ENCODE results near the gene CDC37.
"Not testable (repeated sequence)": the region's sequence is repeated elsewhere in the genome, so short reads cannot be mapped to it uniquely, and the experiment has no call there.

CDC37 gene

GRCh38 chr19:10399340-10399739, 4.0 kb downstream of the CDC37 start:
- not testable (repeated sequence) for DNase-seq (ENCODE audit: low spot score); H4K8ac ChIP-seq (ENCODE audit: low read depth, low read length); H2BK5ac ChIP-seq (ENCODE audit: low read length); H2AFZ ChIP-seq (ENCODE audit: low read length); H2AK5ac ChIP-seq (ENCODE audit: low read depth, low read length); H3K23ac ChIP-seq (ENCODE audit: low read depth, low read length, poor library complexity); H2BK12ac ChIP-seq (ENCODE audit: low read length); H3K4me2 ChIP-seq (ENCODE audit: insufficient read depth, low read length, poor library complexity, severe bottlenecking); H3K4me1 ChIP-seq (ENCODE audit: control insufficient read depth in 2 of 2, insufficient read depth in 1 of 2, low read depth in 1 of 2, low read length in 2 of 2); H2BK120ac ChIP-seq (ENCODE audit: low read depth, low read length); H3K4me3 ChIP-seq (ENCODE audit: low read length in 2 of 2); H3K4ac ChIP-seq (ENCODE audit: low read length); H3K27me3 ChIP-seq (ENCODE audit: control insufficient read depth in 3 of 3, insufficient read depth in 3 of 3, low read depth in 1 of 3, low read length in 3 of 3); H2BK15ac ChIP-seq (ENCODE audit: low read length); H3K27ac ChIP-seq (replicated peaks; ENCODE audit: low read length); H3K18ac ChIP-seq (ENCODE audit: low read length); H4K91ac ChIP-seq (ENCODE audit: low read depth, low read length, poor library complexity); H3K9me3 ChIP-seq (replicated peaks in 1 of 2; ENCODE audit: control insufficient read depth in 2 of 2, insufficient read depth in 1 of 2, low read depth in 1 of 2, low read length in 2 of 2); H3K9ac ChIP-seq (ENCODE audit: low read depth, low read length, poor library complexity); H3K14ac ChIP-seq (ENCODE audit: low read length)
- H3K36me3 ChIP-seq (replicated peaks in 1 of 2; ENCODE audit: control insufficient read depth in 2 of 2, insufficient read depth in 2 of 2, low read length in 2 of 2), result peaks cover 12 to 62% of the 10 kb centered on the region in 2 donors
- no CpG with 5 or more reads among the region's 8 CpGs for WGBS, 2 donors (ENCODE audit: extremely low coverage in 2 of 2, insufficient read length in 2 of 2, insufficient replicate concordance in 1 of 2)
- H3K79me1 ChIP-seq (ENCODE audit: low read depth, low read length), result peaks cover 26% of the 10 kb centered on the region

- Histone ChIP-seq H3K27ac (replicated peaks; ENCODE audit: low read length) (no peak overlapping the region), H3K27me3 (ENCODE audit: control insufficient read depth in 3 of 3, insufficient read depth in 3 of 3, low read depth in 1 of 3, low read length in 3 of 3) (no peaks in the 10 kb centered on the region), H3K79me1 (ENCODE audit: low read depth, low read length) (peaks cover 26% of the 10 kb centered on the region), H2BK120ac (ENCODE audit: low read depth, low read length) (no peak overlapping the region), H3K4me3 (ENCODE audit: low read length in 2 of 2) (no peak overlapping the region), H4K91ac (ENCODE audit: low read depth, low read length, poor library complexity) (no peak overlapping the region), H3K36me3 (replicated peaks in 1 of 2; ENCODE audit: control insufficient read depth in 2 of 2, insufficient read depth in 2 of 2, low read length in 2 of 2) (peaks cover 15 to 66% of the 10 kb centered on the region in 2 donors), H3K18ac (ENCODE audit: low read length) (no peak overlapping the region), H3K4me1 (ENCODE audit: control insufficient read depth in 2 of 2, insufficient read depth in 1 of 2, low read depth in 1 of 2, low read length in 2 of 2) (peaks cover 0 to 5% of the 10 kb centered on the region in 2 donors), H2BK5ac (ENCODE audit: low read length) (no peak overlapping the region), H2BK15ac (ENCODE audit: low read length) (no peak overlapping the region), H2BK12ac (ENCODE audit: low read length) (no peak overlapping the region), H3K9me3 (replicated peaks in 1 of 2; ENCODE audit: control insufficient read depth in 2 of 2, insufficient read depth in 1 of 2, low read depth in 1 of 2, low read length in 2 of 2) (no peaks in the 10 kb centered on the region), H3K4me2 (ENCODE audit: insufficient read depth, low read length, poor library complexity, severe bottlenecking) (no peak overlapping the region), H3K9ac (ENCODE audit: low read depth, low read length, poor library complexity) (no peak overlapping the region), H2AK5ac (ENCODE audit: low read depth, low read length) (no peak overlapping the region), H3K14ac (ENCODE audit: low read length) (no peak overlapping the region), H4K8ac (ENCODE audit: low read depth, low read length) (no peak overlapping the region), H3K4ac (ENCODE audit: low read length) (no peak overlapping the region), H3K23ac (ENCODE audit: low read depth, low read length, poor library complexity) (no peak overlapping the region), H2AFZ (ENCODE audit: low read length) (no peak overlapping the region)
- DNase-seq (ENCODE audit: low spot score), result no peak
- WGBS, 2 donors (ENCODE audit: extremely low coverage in 2 of 2, insufficient read length in 2 of 2, insufficient replicate concordance in 1 of 2), result no CpG with 5 or more reads among the region's 9 CpGs
These were observed 4.5 kb downstream of the CDC37 start for GRCh38 chr19:10398819-10399218.

GRCh38 chr19:10395917-10396316, 7.4 kb downstream of the CDC37 start:
- Histone ChIP-seq H3K23ac (ENCODE audit: low read depth, low read length, poor library complexity) (peak overlapping the region; percentile 65), H3K9me3 (replicated peaks in 1 of 2; ENCODE audit: control insufficient read depth in 2 of 2, insufficient read depth in 1 of 2, low read depth in 1 of 2, low read length in 2 of 2) (no peaks in the 10 kb centered on the region), H4K8ac (ENCODE audit: low read depth, low read length) (no peak overlapping the region), H3K79me1 (ENCODE audit: low read depth, low read length) (peaks cover 16% of the 10 kb centered on the region), H4K91ac (ENCODE audit: low read depth, low read length, poor library complexity) (no peak overlapping the region), H2AK5ac (ENCODE audit: low read depth, low read length) (no peak overlapping the region), H3K27me3 (ENCODE audit: control insufficient read depth in 3 of 3, insufficient read depth in 3 of 3, low read depth in 1 of 3, low read length in 3 of 3) (no peaks in the 10 kb centered on the region), H2BK12ac (ENCODE audit: low read length) (no peak overlapping the region), H3K4me2 (ENCODE audit: insufficient read depth, low read length, poor library complexity, severe bottlenecking) (no peak overlapping the region), H3K4ac (ENCODE audit: low read length) (no peak overlapping the region), H2BK15ac (ENCODE audit: low read length) (no peak overlapping the region), H3K36me3 (replicated peaks in 1 of 2; ENCODE audit: control insufficient read depth in 2 of 2, insufficient read depth in 2 of 2, low read length in 2 of 2) (peaks cover 26 to 86% of the 10 kb centered on the region in 2 donors), H3K4me1 (ENCODE audit: control insufficient read depth in 2 of 2, insufficient read depth in 1 of 2, low read depth in 1 of 2, low read length in 2 of 2) (no peaks in the 10 kb centered on the region), H3K4me3 (ENCODE audit: low read length in 2 of 2) (no peak overlapping the region), H3K9ac (ENCODE audit: low read depth, low read length, poor library complexity) (no peak overlapping the region), H2AFZ (ENCODE audit: low read length) (no peak overlapping the region), H2BK5ac (ENCODE audit: low read length) (no peak overlapping the region), H2BK120ac (ENCODE audit: low read depth, low read length) (no peak overlapping the region), H3K18ac (ENCODE audit: low read length) (no peak overlapping the region), H3K27ac (replicated peaks; ENCODE audit: low read length) (no peak overlapping the region), H3K14ac (ENCODE audit: low read length) (no peak overlapping the region)
- DNase-seq (ENCODE audit: low spot score), result no peak
- no CpG with 5 or more reads among the region's 24 CpGs for WGBS, 2 donors (ENCODE audit: extremely low coverage in 2 of 2, insufficient read length in 2 of 2, insufficient replicate concordance in 1 of 2)

- Histone ChIP-seq H2BK12ac (ENCODE audit: low read length) (no peak overlapping the region), H3K27ac (replicated peaks; ENCODE audit: low read length) (no peak overlapping the region), H2BK15ac (ENCODE audit: low read length) (no peak overlapping the region), H3K9me3 (replicated peaks in 1 of 2; ENCODE audit: control insufficient read depth in 2 of 2, insufficient read depth in 1 of 2, low read depth in 1 of 2, low read length in 2 of 2) (no peaks in the 10 kb centered on the region), H2AFZ (ENCODE audit: low read length) (no peak overlapping the region), H3K27me3 (ENCODE audit: control insufficient read depth in 3 of 3, insufficient read depth in 3 of 3, low read depth in 1 of 3, low read length in 3 of 3) (no peaks in the 10 kb centered on the region), H3K4me1 (ENCODE audit: control insufficient read depth in 2 of 2, insufficient read depth in 1 of 2, low read depth in 1 of 2, low read length in 2 of 2) (no peaks in the 10 kb centered on the region), H3K79me1 (ENCODE audit: low read depth, low read length) (peaks cover 16% of the 10 kb centered on the region), H3K4me2 (ENCODE audit: insufficient read depth, low read length, poor library complexity, severe bottlenecking) (no peak overlapping the region), H2BK5ac (ENCODE audit: low read length) (peak overlapping the region; percentile 39), H2BK120ac (ENCODE audit: low read depth, low read length) (no peak overlapping the region), H3K9ac (ENCODE audit: low read depth, low read length, poor library complexity) (no peak overlapping the region), H3K23ac (ENCODE audit: low read depth, low read length, poor library complexity) (peak overlapping the region; percentile 65), H2AK5ac (ENCODE audit: low read depth, low read length) (no peak overlapping the region), H4K91ac (ENCODE audit: low read depth, low read length, poor library complexity) (no peak overlapping the region), H3K36me3 (replicated peaks in 1 of 2; ENCODE audit: control insufficient read depth in 2 of 2, insufficient read depth in 2 of 2, low read length in 2 of 2) (peaks cover 26 to 86% of the 10 kb centered on the region in 2 donors), H3K4ac (ENCODE audit: low read length) (no peak overlapping the region), H3K4me3 (ENCODE audit: low read length in 2 of 2) (no peak overlapping the region), H3K18ac (ENCODE audit: low read length) (no peak overlapping the region), H4K8ac (ENCODE audit: low read depth, low read length) (no peak overlapping the region), H3K14ac (ENCODE audit: low read length) (no peak overlapping the region)
- WGBS, 2 donors (ENCODE audit: extremely low coverage in 2 of 2, insufficient read length in 2 of 2, insufficient replicate concordance in 1 of 2), result no CpG with 5 or more reads among the region's 26 CpGs
- DNase-seq (ENCODE audit: low spot score), result no peak
These were observed 7.9 kb downstream of the CDC37 start for GRCh38 chr19:10395436-10395835.

Measured in neuronal stem cell (in vitro differentiated cells).